Ovary (tissue), 3 donors: Measurements from ENCODE around the gene RERE.

Experiments
- EP300 ChIP-seq: sonication (generic); formaldehyde crosslinking; IDR thresholded peaks from one replicate; pipeline ENCODE4 v1.6.1; 2017; ENCODE audit warnings: antibody characterized with exemption
- POLR2A ChIP-seq: fragments of 450-650 bp; IDR thresholded peaks from one replicate; pipeline ENCODE4 v1.6.1; 2017; ENCODE audit warnings: antibody characterized with exemption, mild to moderate bottlenecking, moderate library complexity
- TF ChIP-seq, protein P1 (sequence below), 3 donors: fragments of 450-650 bp in 2 of 3; fragments of 200-600 bp in 1 of 3; IDR thresholded peaks; one replicate each; pipeline versions ENCODE4 v1.5.1 to v1.8.0; 2016 to 2022; ENCODE audit warnings: antibody characterized with exemption in 3 of 3, mild to moderate bottlenecking in 1 of 3
- donor health status: DM: no; HTN: no; CAD: no.

DNA sequence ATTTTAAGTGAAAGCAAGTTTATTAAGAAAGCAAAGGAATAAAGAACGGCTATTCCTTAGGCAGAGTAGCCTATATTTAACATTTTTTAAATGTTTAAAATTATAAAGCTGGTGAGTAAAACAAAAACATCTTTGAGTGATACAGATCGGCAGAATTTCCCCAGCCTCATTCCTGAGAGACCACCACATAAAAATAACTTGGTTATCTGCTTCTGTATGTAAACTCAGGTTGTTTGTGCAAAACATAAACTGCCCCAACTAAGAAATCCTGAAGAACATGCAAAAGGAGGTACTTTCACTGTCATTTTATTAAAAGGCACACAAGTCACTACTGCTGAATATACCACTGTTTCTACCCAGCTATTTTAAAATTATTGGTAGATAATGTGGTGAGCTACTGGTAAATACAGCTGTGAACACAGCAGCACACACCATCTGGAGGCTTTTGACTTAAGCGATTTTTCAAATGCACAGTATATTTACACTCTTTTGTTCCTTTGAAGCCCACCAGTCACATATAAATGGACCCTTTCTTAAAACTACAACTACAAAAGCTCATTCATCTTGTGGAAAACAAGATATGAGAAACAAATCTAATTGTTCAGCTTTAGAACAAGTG, 119.3 kb downstream of the RERE start:
- TF ChIP-seq POLR2A (no peak), EP300 (no peak)
- TF ChIP-seq, protein P1, sequence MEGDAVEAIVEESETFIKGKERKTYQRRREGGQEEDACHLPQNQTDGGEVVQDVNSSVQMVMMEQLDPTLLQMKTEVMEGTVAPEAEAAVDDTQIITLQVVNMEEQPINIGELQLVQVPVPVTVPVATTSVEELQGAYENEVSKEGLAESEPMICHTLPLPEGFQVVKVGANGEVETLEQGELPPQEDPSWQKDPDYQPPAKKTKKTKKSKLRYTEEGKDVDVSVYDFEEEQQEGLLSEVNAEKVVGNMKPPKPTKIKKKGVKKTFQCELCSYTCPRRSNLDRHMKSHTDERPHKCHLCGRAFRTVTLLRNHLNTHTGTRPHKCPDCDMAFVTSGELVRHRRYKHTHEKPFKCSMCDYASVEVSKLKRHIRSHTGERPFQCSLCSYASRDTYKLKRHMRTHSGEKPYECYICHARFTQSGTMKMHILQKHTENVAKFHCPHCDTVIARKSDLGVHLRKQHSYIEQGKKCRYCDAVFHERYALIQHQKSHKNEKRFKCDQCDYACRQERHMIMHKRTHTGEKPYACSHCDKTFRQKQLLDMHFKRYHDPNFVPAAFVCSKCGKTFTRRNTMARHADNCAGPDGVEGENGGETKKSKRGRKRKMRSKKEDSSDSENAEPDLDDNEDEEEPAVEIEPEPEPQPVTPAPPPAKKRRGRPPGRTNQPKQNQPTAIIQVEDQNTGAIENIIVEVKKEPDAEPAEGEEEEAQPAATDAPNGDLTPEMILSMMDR (IDR thresholded peaks at IDR 0.05): no peak
